K562 (cell line): ENCODE results near the gene RNF13. TPM values are rescaled to one million over a fixed set of nuclear protein-coding genes. Genes with fewer than 3 reads are reported as not detected.

ENCODE experiments used
- ATAC-seq: fragments of 200-7000 bp; cut with Tn5 transposase; 3 replicates; pipeline ENCODE4 v1.9.1; 2020; ENCODE audit warnings: moderate library complexity
- BruUV-seq: library from RNA; stranded (reverse); fragments of 400-500 nt; replicated peaks from 2 replicates; lab custom pipeline; 2021; lab: Mats Ljungman, UMichigan
- CTCF ChIA-PET: fragments of 300-600 bp; formaldehyde crosslinking; extraction: SDS; loops from one replicate; lab custom pipeline; 2021; ENCODE audit warnings: low intra/inter-chr PET ratio; lab: Yijun Ruan, JAX
- POLR2A ChIA-PET: fragments of 300-600, 350-650 bp; sonication (Branson Sonifier 250); formaldehyde crosslinking; extraction: SDS; loops from one replicate; lab custom pipeline; 2021; ENCODE audit warnings: antibody characterized with exemption, inconsistent platforms; lab: Yijun Ruan, JAX
- DNase-seq, 4 experiments: peaks; one replicate each; pipeline versions ENCODE4 v3.0.0 to v3.0.0-alpha.2; 2011 to 2018; ENCODE audit warnings: low spot score in 3 of 4, mixed read lengths in 3 of 4; ENCODE audit errors: extremely low read depth in 1 of 4
- FAIRE-seq: peaks from 2 replicates; lab custom pipeline; 2011; peaks lifted over from hg19 to GRCh38; lab: Jason Lieb, UNC
- H2AFZ ChIP-seq: 2 replicates; pipeline ENCODE4 v1.6.0; 2011; ENCODE audit warnings: low read depth, low read length, control low read depth, inconsistent platforms
- H3K27ac ChIP-seq: fragments of 200-600 bp; 3 replicates; pipeline ENCODE4 v1.8.0; 2011; ENCODE audit warnings: low read depth, mild to moderate bottlenecking, control low read depth, inconsistent platforms, low read length, moderate library complexity, mixed read lengths; ENCODE audit errors: extremely low read depth
- H3K27me3 ChIP-seq, 2 experiments: fragments of 300-600 bp in 1 of 2; 2 replicates in 1 of 2; 3 replicates in 1 of 2; pipeline versions ENCODE4 v1.6.0 to v1.8.0; 2011; ENCODE audit warnings: inconsistent platforms in 2 of 2, low read length in 2 of 2, mild to moderate bottlenecking in 1 of 2, mixed read lengths in 1 of 2, moderate library complexity in 1 of 2; ENCODE audit not compliant: control insufficient read depth in 2 of 2, insufficient read depth in 2 of 2
- H3K36me3 ChIP-seq: fragments of 300-600 bp; 3 replicates; pipeline ENCODE4 v1.8.0; 2011; ENCODE audit warnings: mild to moderate bottlenecking, low read length, inconsistent platforms; ENCODE audit not compliant: control insufficient read depth, insufficient read depth
- H3K4me1 ChIP-seq, 2 experiments: fragments of 200-600 bp in 1 of 2; replicated peaks in 1 of 2; 2 replicates in 1 of 2; 3 replicates in 1 of 2; pipeline versions ENCODE4 v1.5.1 to v1.8.0; 2011; ENCODE audit warnings: inconsistent platforms in 2 of 2, low read length in 2 of 2, mild to moderate bottlenecking in 1 of 2, mixed read lengths in 1 of 2, moderate library complexity in 1 of 2; ENCODE audit not compliant: control insufficient read depth in 2 of 2, insufficient read depth in 2 of 2
- H3K4me2 ChIP-seq: 2 replicates; pipeline ENCODE4 v1.6.1; 2011; ENCODE audit warnings: low read length, control low read depth, inconsistent platforms, mixed read lengths; ENCODE audit not compliant: insufficient read depth
- H3K4me3 ChIP-seq: fragments of 200-600 bp; sonication (generic), shearing (Covaris generic); 2 replicates; pipeline ENCODE4 v1.5.1; 2016; ENCODE audit warnings: control low read depth, inconsistent platforms
- H3K79me2 ChIP-seq: fragments of 200-600 bp; 3 replicates; pipeline ENCODE4 v1.8.0; 2011; ENCODE audit warnings: low read length, inconsistent platforms; ENCODE audit not compliant: control insufficient read depth, insufficient read depth
- H3K9ac ChIP-seq, 2 experiments: 2 replicates each; pipeline versions ENCODE4 v1.6.0 to v1.6.1; 2011; ENCODE audit warnings: low read depth in 2 of 2, low read length in 2 of 2, control low read depth in 1 of 2, inconsistent platforms in 1 of 2, mild to moderate bottlenecking in 1 of 2, mixed read lengths in 1 of 2; ENCODE audit not compliant: insufficient read depth in 1 of 2
- H3K9me1 ChIP-seq: one replicate; pipeline ENCODE4 v1.6.0; 2011; ENCODE audit warnings: inconsistent platforms, mild to moderate bottlenecking, low read length, moderate library complexity; ENCODE audit not compliant: control insufficient read depth, insufficient read depth
- H3K9me3 ChIP-seq: replicated peaks from 2 replicates; pipeline ENCODE4 v1.5.1; 2011; ENCODE audit warnings: low read depth, low read length, inconsistent platforms; ENCODE audit not compliant: control insufficient read depth, insufficient read depth
- H4K20me1 ChIP-seq: replicated peaks from 2 replicates; pipeline ENCODE4 v1.6.1; 2011; ENCODE audit warnings: low read length, inconsistent platforms, mixed read lengths; ENCODE audit not compliant: control insufficient read depth, insufficient read depth
- ETS2 ChIP-seq: IDR thresholded peaks from 2 replicates; pipeline ENCODE4 v1.6.1; 2016; ENCODE audit warnings: borderline replicate concordance, missing genetic modification characterization, mild to moderate bottlenecking, moderate library complexity, missing compliant biosample characterization; ENCODE audit not compliant: poor library complexity, severe bottlenecking
- IRF2 ChIP-seq: sonication (generic); formaldehyde crosslinking; IDR thresholded peaks from 2 replicates; pipeline ENCODE4 v1.8.1; 2022; ENCODE audit warnings: mild to moderate bottlenecking, missing genetic modification reagents
- MITF ChIP-seq: IDR thresholded peaks from 2 replicates; pipeline ENCODE4 v1.6.1; 2014; ENCODE audit warnings: antibody characterized with exemption
- NR2C2 ChIP-seq, 2 experiments: fragments of 200-800 bp in 1 of 2; sonication (Bioruptor generic) in 1 of 2; sonication (generic) in 1 of 2; formaldehyde crosslinking in 1 of 2; IDR thresholded peaks; 2 replicates each; pipeline versions ENCODE4 v1.6.1 to v1.8.0; 2016 to 2022; ENCODE audit warnings: mild to moderate bottlenecking in 1 of 2, missing compliant biosample characterization in 1 of 2, missing genetic modification characterization in 1 of 2, missing genetic modification reagents in 1 of 2
- SREBF1 ChIP-seq: fragments of 150-350 bp; IDR thresholded peaks from 2 replicates; pipeline ENCODE4 v1.6.1; 2014; ENCODE audit warnings: antibody characterized with exemption, low read depth, low read length, borderline replicate concordance
- ZEB2 ChIP-seq: fragments of 450-650 bp; IDR thresholded peaks from 2 replicates; pipeline ENCODE4 v1.6.1; 2016
- ZZZ3 ChIP-seq: fragments of 450-650 bp; IDR thresholded peaks from 2 replicates; pipeline ENCODE4 v1.6.1; 2016; ENCODE audit warnings: antibody characterized with exemption, mild to moderate bottlenecking, moderate library complexity
- WGBS: fragments of 100-300 bp; shearing (Covaris generic); methylation state at CpG from one replicate; pipeline ENCODE4 v1.1.6; 2016; ENCODE audit warnings: low coverage, mixed read lengths; ENCODE audit not compliant: insufficient coverage; ENCODE audit errors: missing lambda C conversion rate; 5-methylcytosine and 5-hydroxymethylcytosine counted together
- in situ Hi-C: fragments of 300-500 bp; cut with MboI; formaldehyde crosslinking; loops from 4 replicates; pipeline ENCODE4 v1.15.0; 2018; ENCODE audit warnings: inconsistent platforms, mixed read lengths
- intact Hi-C: fragments of 100-400 bp; cut with micrococcal nuclease; formaldehyde crosslinking; loops from 2 replicates; pipeline ENCODE4 v1.14.2; 2022
- polyA plus RNA-seq, 8 experiments: library from polyadenylated mRNA; depleted of rRNA in 4 of 8; stranded (reverse) in 5 of 8; unstranded in 3 of 8; fragments of >200 nt; fragmentation: Nextera tagmentation in 2 of 8; fragmentation: Illumina TruSeq in 1 of 8; extraction: Ambion mirVana in 2 of 8; extraction: Trizol in 1 of 8; gene quantifications; 2 replicates each; pipeline versions ENCODE4 v1.2.1 to v1.2.3, GENCODE V29; 2011 to 2014; ENCODE audit warnings: inconsistent platforms in 1 of 8, missing spikeins in 1 of 8
- total RNA-seq, 7 experiments: library from RNA; depleted of rRNA in 6 of 7; stranded (reverse); fragments of >200 nt in 6 of 7; fragmentation: Illumina TruSeq in 2 of 7; extraction: Trizol in 2 of 7; gene quantifications; 2 replicates each; pipeline versions ENCODE4 v1.2.1 to v1.2.3, GENCODE V29; 2011 to 2021; ENCODE audit warnings: low replicate concordance in 1 of 7
- TF ChIP-seq, protein P1 (sequence below), 2 experiments: fragments of 450-650 bp; formaldehyde crosslinking in 1 of 2; IDR thresholded peaks; 2 replicates each; pipeline versions ENCODE4 v1.4.0 to v1.6.1; 2014 to 2020; ENCODE audit warnings: mild to moderate bottlenecking in 2 of 2, borderline replicate concordance in 1 of 2, low read depth in 1 of 2

Gene RNF13
- total and polyA plus RNA-seq, 9 of the 15 experiments (the other 6 are each of a cell fraction or from before 2014, with no cell fraction given) = 12.7 to 35.8 (median 18.9) TPM

DNA sequence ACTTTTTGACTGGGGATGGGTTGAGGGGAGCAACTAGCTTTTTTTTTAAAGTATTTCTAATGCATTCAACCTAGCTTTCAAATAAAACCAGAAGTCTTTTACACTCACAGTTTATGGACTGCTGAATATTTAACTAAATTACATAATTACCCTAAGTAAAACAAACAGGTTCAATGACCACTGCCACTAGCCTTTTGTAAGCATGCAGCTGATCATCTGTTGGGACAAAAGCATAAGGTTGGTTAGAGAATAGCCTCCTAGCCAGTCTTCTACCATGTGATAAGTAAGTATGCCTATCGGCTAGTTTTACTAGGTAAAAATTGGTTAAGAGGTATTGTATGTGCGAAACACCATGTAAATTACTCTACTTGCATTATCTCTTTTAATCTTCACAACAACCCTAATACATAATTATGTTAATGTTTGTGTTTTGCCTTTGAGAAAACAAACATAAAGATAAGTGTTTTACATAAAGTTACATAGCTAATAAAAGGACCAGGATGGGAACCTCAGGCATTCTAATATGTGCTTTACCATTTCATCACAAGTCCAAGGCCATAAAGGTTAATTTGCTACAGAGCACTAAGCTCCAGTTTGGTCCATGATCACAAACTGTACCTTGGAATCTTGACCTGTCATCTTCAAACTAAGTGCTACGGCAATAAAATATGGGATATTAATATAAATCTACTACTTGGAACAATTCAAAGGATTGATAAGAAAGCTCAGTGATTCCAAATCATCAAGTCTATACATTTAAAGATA lies 144.5 kb downstream of the RNF13 start:
- H3K79me2 ChIP-seq = no peaks in the 10 kb centered on the region
- TF ChIP-seq NR2C2 (CRISPR knock-in tag; IDR thresholded peaks at IDR 0.05) = no peak
- TF ChIP-seq NR2C2 (tag; IDR thresholded peaks at IDR 0.05) = no peak
- TF ChIP-seq ETS2 = no peak
- no peak for TF ChIP-seq ZZZ3
- TF ChIP-seq ZEB2 = no peak
- no peak for TF ChIP-seq SREBF1
- no peak for TF ChIP-seq IRF2 (CRISPR knock-in tag)
- no peak for TF ChIP-seq MITF
- TF ChIP-seq, protein P1, sequence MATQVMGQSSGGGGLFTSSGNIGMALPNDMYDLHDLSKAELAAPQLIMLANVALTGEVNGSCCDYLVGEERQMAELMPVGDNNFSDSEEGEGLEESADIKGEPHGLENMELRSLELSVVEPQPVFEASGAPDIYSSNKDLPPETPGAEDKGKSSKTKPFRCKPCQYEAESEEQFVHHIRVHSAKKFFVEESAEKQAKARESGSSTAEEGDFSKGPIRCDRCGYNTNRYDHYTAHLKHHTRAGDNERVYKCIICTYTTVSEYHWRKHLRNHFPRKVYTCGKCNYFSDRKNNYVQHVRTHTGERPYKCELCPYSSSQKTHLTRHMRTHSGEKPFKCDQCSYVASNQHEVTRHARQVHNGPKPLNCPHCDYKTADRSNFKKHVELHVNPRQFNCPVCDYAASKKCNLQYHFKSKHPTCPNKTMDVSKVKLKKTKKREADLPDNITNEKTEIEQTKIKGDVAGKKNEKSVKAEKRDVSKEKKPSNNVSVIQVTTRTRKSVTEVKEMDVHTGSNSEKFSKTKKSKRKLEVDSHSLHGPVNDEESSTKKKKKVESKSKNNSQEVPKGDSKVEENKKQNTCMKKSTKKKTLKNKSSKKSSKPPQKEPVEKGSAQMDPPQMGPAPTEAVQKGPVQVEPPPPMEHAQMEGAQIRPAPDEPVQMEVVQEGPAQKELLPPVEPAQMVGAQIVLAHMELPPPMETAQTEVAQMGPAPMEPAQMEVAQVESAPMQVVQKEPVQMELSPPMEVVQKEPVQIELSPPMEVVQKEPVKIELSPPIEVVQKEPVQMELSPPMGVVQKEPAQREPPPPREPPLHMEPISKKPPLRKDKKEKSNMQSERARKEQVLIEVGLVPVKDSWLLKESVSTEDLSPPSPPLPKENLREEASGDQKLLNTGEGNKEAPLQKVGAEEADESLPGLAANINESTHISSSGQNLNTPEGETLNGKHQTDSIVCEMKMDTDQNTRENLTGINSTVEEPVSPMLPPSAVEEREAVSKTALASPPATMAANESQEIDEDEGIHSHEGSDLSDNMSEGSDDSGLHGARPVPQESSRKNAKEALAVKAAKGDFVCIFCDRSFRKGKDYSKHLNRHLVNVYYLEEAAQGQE (IDR thresholded peaks at IDR 0.05; ENCODE audit: borderline replicate concordance) = no peak
- TF ChIP-seq, protein P1 (CRISPR knock-in tag; IDR thresholded peaks at IDR 0.05; ENCODE audit: low read depth) = no peak
- no peak for ATAC-seq

More for the DNA sequence above, 144.5 kb downstream of the RNF13 start:
- no peak for FAIRE-seq
- Histone ChIP-seq H3K9me1 (no peaks in the 10 kb centered on the region), H3K4me3 (no peak overlapping the region), H3K36me3 (no peaks in the 10 kb centered on the region), H2AFZ (no peak overlapping the region), H3K4me2 (no peak overlapping the region), H3K27ac (no peak overlapping the region), H3K4me1 (no peaks in the 10 kb centered on the region), H3K9ac (no peak overlapping the region), H3K27me3 (no peaks in the 10 kb centered on the region), H4K20me1 (no peaks in the 10 kb centered on the region), H3K9me3 (no peaks in the 10 kb centered on the region)
- in situ Hi-C loops = loop anchor here (10.0 to 25.0 kb wide), 2 partner anchors 237 to 555 kb away; no protein-coding TSS in a partner anchor
- no peak for DNase-seq
- 83% methylated on average over 3 of the region's 3 CpGs for WGBS
- BruUV-seq = no TSS peak
- CTCF ChIA-PET = no interaction called here
- intact Hi-C loops = no loop called here
- POLR2A ChIA-PET = no interaction called here
